IMR-90 (cell line): Measurements from ENCODE around the gene TMEM132A. TPM values are rescaled to one million over a fixed set of nuclear protein-coding genes. Genes with fewer than 3 reads are reported as not detected.

Source experiments
- ATAC-seq: fragments of 200-7000 bp; cut with Tn5 transposase; 2 replicates; pipeline ENCODE4 v1.9.1; 2020; ENCODE audit warnings: low read depth, mild to moderate bottlenecking, moderate library complexity
- BruUV-seq: library from RNA; stranded (reverse); fragments of 400-500 nt; replicated peaks from 2 replicates; lab custom pipeline; 2021; lab: Mats Ljungman, UMichigan
- CTCF ChIA-PET: fragments of 300-600 bp; formaldehyde crosslinking; extraction: SDS; loops from one replicate; lab custom pipeline; 2021; ENCODE audit warnings: antibody characterized with exemption; lab: Yijun Ruan, JAX
- POLR2A ChIA-PET: fragments of 300-600 bp; sonication (Branson Sonifier 250); formaldehyde crosslinking; loops from one replicate; lab custom pipeline; 2022; ENCODE audit warnings: antibody characterized with exemption; ENCODE audit not compliant: unreplicated experiment; lab: Charles Lee
- DNase-seq: peaks from one replicate; pipeline ENCODE4 v3.0.0; 2013
- H2AFZ ChIP-seq: replicated peaks from 2 replicates; pipeline ENCODE3; 2013; ENCODE audit warnings: low read length, mild to moderate bottlenecking; ENCODE audit not compliant: poor library complexity
- H2AK5ac ChIP-seq: 2 replicates; pipeline ENCODE4 v1.6.1; 2013; ENCODE audit warnings: low read depth, low read length, inconsistent platforms
- H2AK9ac ChIP-seq: replicated peaks from 2 replicates; pipeline ENCODE3; 2013; ENCODE audit warnings: mild to moderate bottlenecking, low read depth, low read length, moderate library complexity; ENCODE audit not compliant: poor library complexity
- H2BK120ac ChIP-seq: 2 replicates; pipeline ENCODE4 v1.6.1; 2013; ENCODE audit warnings: low read depth, low read length, inconsistent platforms
- H2BK15ac ChIP-seq: 3 replicates; pipeline ENCODE4 v1.6.1; 2013; ENCODE audit warnings: low read depth, low read length, inconsistent platforms
- H2BK20ac ChIP-seq: 2 replicates; pipeline ENCODE4 v1.6.1; 2013; ENCODE audit warnings: low read depth, mild to moderate bottlenecking, inconsistent platforms, low read length, moderate library complexity
- H2BK5ac ChIP-seq: 2 replicates; pipeline ENCODE4 v1.6.1; 2013; ENCODE audit warnings: mild to moderate bottlenecking, low read depth, low read length, inconsistent platforms; ENCODE audit not compliant: poor library complexity, severe bottlenecking
- H3K14ac ChIP-seq: replicated peaks from 2 replicates; pipeline ENCODE4 v1.6.1; 2013; ENCODE audit warnings: low read depth, low read length, inconsistent platforms
- H3K18ac ChIP-seq: 2 replicates; pipeline ENCODE4 v1.6.1; 2013; ENCODE audit warnings: low read depth, low read length, control low read depth
- H3K23ac ChIP-seq: 2 replicates; pipeline ENCODE4 v1.6.1; 2013; ENCODE audit warnings: low read depth, low read length, inconsistent platforms
- H3K27ac ChIP-seq: 2 replicates; pipeline ENCODE4 v1.5.1; 2013; ENCODE audit warnings: mild to moderate bottlenecking, control low read depth, low read length; ENCODE audit not compliant: insufficient read depth
- H3K27me3 ChIP-seq: 2 replicates; pipeline ENCODE4 v1.6.1; 2013; ENCODE audit warnings: low read length; ENCODE audit not compliant: control insufficient read depth, insufficient read depth
- H3K36me3 ChIP-seq: 2 replicates; pipeline ENCODE4 v1.6.1; 2013; ENCODE audit warnings: low read length, mixed read lengths; ENCODE audit not compliant: control insufficient read depth, insufficient read depth
- H3K4ac ChIP-seq: 2 replicates; pipeline ENCODE4 v1.6.1; 2013; ENCODE audit warnings: low read depth, low read length, inconsistent platforms
- H3K4me1 ChIP-seq: 2 replicates; pipeline ENCODE4 v1.6.1; 2013; ENCODE audit warnings: low read length, mixed read lengths; ENCODE audit not compliant: control insufficient read depth, insufficient read depth
- H3K4me2 ChIP-seq: 2 replicates; pipeline ENCODE4 v1.6.1; 2013; ENCODE audit warnings: low read depth, mild to moderate bottlenecking, control low read depth, low read length, moderate library complexity
- H3K4me3 ChIP-seq: 2 replicates; pipeline ENCODE4 v1.5.1; 2013; ENCODE audit warnings: low read depth, mild to moderate bottlenecking, control low read depth, low read length, moderate library complexity; ENCODE audit not compliant: insufficient read depth
- H3K56ac ChIP-seq: 2 replicates; pipeline ENCODE4 v1.6.1; 2013; ENCODE audit warnings: low read length, inconsistent platforms; ENCODE audit not compliant: insufficient read depth; ENCODE audit errors: extremely low read depth
- H3K79me1 ChIP-seq, 2 experiments: 2 replicates each; pipeline ENCODE4 v1.6.1; 2013; ENCODE audit warnings: low read length in 2 of 2, inconsistent platforms in 1 of 2, low read depth in 1 of 2
- H3K9ac ChIP-seq: 2 replicates; pipeline ENCODE4 v1.6.1; 2013; ENCODE audit warnings: low read depth, low read length, control low read depth
- H3K9me1 ChIP-seq: 2 replicates; pipeline ENCODE4 v1.6.1; 2013; ENCODE audit warnings: low read length, inconsistent platforms; ENCODE audit not compliant: insufficient read depth
- H3K9me3 ChIP-seq: 2 replicates; pipeline ENCODE4 v1.6.1; 2013; ENCODE audit warnings: low read length; ENCODE audit not compliant: control insufficient read depth, insufficient read depth
- H4K20me1 ChIP-seq: 2 replicates; pipeline ENCODE4 v1.6.1; 2013; ENCODE audit warnings: low read length, inconsistent platforms; ENCODE audit not compliant: insufficient read depth
- H4K5ac ChIP-seq: 2 replicates; pipeline ENCODE4 v1.6.1; 2013; ENCODE audit warnings: mild to moderate bottlenecking, low read depth, low read length, control low read depth
- H4K8ac ChIP-seq, 2 experiments: 2 replicates each; pipeline ENCODE4 v1.6.1; 2013; ENCODE audit warnings: low read depth in 2 of 2, low read length in 2 of 2, control low read depth in 1 of 2, inconsistent platforms in 1 of 2
- H4K91ac ChIP-seq: 2 replicates; pipeline ENCODE4 v1.6.1; 2013; ENCODE audit warnings: low read depth, low read length, inconsistent platforms; ENCODE audit not compliant: insufficient read depth
- RAD21 ChIP-seq: IDR thresholded peaks from 2 replicates; pipeline ENCODE4 v1.6.1; 2012; ENCODE audit warnings: low read length, improper control_type of control experiment
- WGBS, 2 experiments: methylation state at CpG; one replicate each; pipeline versions ENCODE4 v1.1.5 to v1.1.7; 2013; ENCODE audit warnings: missing lambda C conversion rate in 2 of 2; ENCODE audit not compliant: insufficient read length in 1 of 2; ENCODE audit errors: extremely low coverage in 2 of 2; 5-methylcytosine and 5-hydroxymethylcytosine counted together
- dilution Hi-C: fragments of 300-500 bp; cut with HindIII; formaldehyde crosslinking; loops from one replicate; pipeline ENCODE4 v1.14.3; 2018; ENCODE audit warnings: low sequenced_read_pairs; ENCODE audit not compliant: unreplicated experiment
- in situ Hi-C: fragments of 300-500 bp; cut with MboI; formaldehyde crosslinking; loops from 3 replicates; pipeline ENCODE4 v1.14.3; 2019; ENCODE audit warnings: low sequenced_read_pairs, inconsistent platforms, mixed read lengths
- intact Hi-C: fragments of 100-400 bp; cut with micrococcal nuclease; formaldehyde crosslinking; loops from 2 replicates; pipeline ENCODE4 v1.10.0; 2022
- polyA plus RNA-seq, 3 experiments: library from polyadenylated mRNA; depleted of rRNA; stranded (reverse); fragments of >200 nt; gene quantifications; 2 replicates each; pipeline ENCODE4 v1.2.3, GENCODE V29; 2012; ENCODE audit warnings: low replicate concordance in 1 of 3
- total RNA-seq: library from RNA; depleted of rRNA; stranded (reverse); fragments of >200 nt; gene quantifications from 2 replicates; pipeline ENCODE4 v1.2.3, GENCODE V29; 2012

Gene TMEM132A
- total and polyA plus RNA-seq, 2 of the 4 experiments (the other 2 are of a cell fraction) = 7.7 to 64.2 TPM

DNA sequence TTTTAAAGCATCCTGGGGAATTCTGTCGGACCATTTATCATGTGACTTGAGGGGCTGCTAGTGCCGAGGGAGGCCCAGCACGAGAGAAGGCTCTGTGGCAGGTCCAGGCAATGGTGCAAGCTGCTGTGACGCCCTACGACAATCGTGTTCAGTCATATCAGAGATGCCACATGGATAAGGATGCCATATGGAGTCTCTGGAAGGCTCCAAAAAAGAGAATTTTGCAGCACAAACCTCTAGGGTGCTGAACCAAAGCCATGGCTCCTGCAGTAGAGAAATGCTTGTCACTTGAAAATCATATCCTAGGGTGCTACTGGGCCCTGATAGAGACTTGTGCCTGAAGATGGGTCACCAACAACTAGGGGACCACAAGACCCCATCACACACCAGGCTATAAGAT lies 40.5 kb downstream of the TMEM132A start:
- 46% methylated on average over 6 of the region's 6 CpGs; no CpG with 5 or more reads in 1 of the 2 experiments for WGBS, 2 experiments
- Histone ChIP-seq H3K9me3 (peaks cover 1% of the 10 kb centered on the region), H4K5ac (no peak overlapping the region), H4K20me1 (no peaks in the 10 kb centered on the region), H3K23ac (no peak overlapping the region), H3K56ac (no peak overlapping the region), H3K14ac (no peak overlapping the region), H2AK5ac (no peak overlapping the region), H4K8ac (no peak overlapping the region), H3K9ac (no peak overlapping the region), H3K36me3 (no peaks in the 10 kb centered on the region), H3K4me2 (no peak overlapping the region), H3K4me3 (no peak overlapping the region), H4K91ac (no peak overlapping the region), H2AK9ac (no peak overlapping the region), H2AFZ (no peak overlapping the region), H3K4me1 (no peaks in the 10 kb centered on the region), H3K27me3 (peaks cover 42% of the 10 kb centered on the region), H3K79me1 (no peaks in the 10 kb centered on the region), H2BK20ac (no peak overlapping the region), H2BK5ac (no peak overlapping the region), H2BK120ac (no peak overlapping the region), H3K9me1 (no peaks in the 10 kb centered on the region), H3K18ac (no peak overlapping the region), H3K4ac (no peak overlapping the region), H2BK15ac (no peak overlapping the region), H3K27ac (no peak overlapping the region)
- CTCF ChIA-PET = interaction anchor here (1.1 kb wide), 1 partner anchor 9 kb away, joined by 3 read pairs; no protein-coding TSS in a partner anchor
- intact Hi-C loops = loop anchor here (5.0 kb wide), 1 partner anchor 132 kb away; no protein-coding TSS in a partner anchor
- no TSS peak for BruUV-seq
- ATAC-seq (no peak), DNase-seq (no peak)
- dilution Hi-C loops = no loop called here
- in situ Hi-C loops = no loop called here
- TF ChIP-seq RAD21 = no peak
- POLR2A ChIA-PET = no interaction called here
